GM23248 (cell line): Measurements from ENCODE around the gene GCA. TPM values are rescaled to one million over a fixed set of nuclear protein-coding genes. Genes with fewer than 3 reads are reported as not detected.

Experiments used
- DNase-seq: peaks from one replicate; pipeline ENCODE4 v3.0.0-alpha.2; 2015
- H2AFZ ChIP-seq: fragments of 200-600 bp; sonication (generic); 2 replicates; pipeline ENCODE4 v1.6.1; 2016; ENCODE audit warnings: antibody characterized with exemption
- H3F3A ChIP-seq: fragments of 200-600 bp; sonication (generic); 2 replicates; pipeline ENCODE4 v1.6.1; 2016; ENCODE audit warnings: mild to moderate bottlenecking, antibody characterized with exemption, mixed run types; ENCODE audit not compliant: insufficient read depth
- H3K27ac ChIP-seq: fragments of 200-600 bp; sonication (generic); 2 replicates; pipeline ENCODE4 v1.5.1; 2016; ENCODE audit warnings: mild to moderate bottlenecking
- H3K27me3 ChIP-seq: fragments of 200-600 bp; sonication (generic); replicated peaks from 2 replicates; pipeline ENCODE4 v1.6.1; 2016; ENCODE audit warnings: mild to moderate bottlenecking; ENCODE audit not compliant: insufficient read depth
- H3K36me3 ChIP-seq: fragments of 200-600 bp; sonication (generic); 2 replicates; pipeline ENCODE4 v1.6.1; 2016; ENCODE audit warnings: low read depth, mild to moderate bottlenecking
- H3K4me1 ChIP-seq: fragments of 200-600 bp; sonication (generic); 2 replicates; pipeline ENCODE4 v1.6.1; 2016; ENCODE audit warnings: mild to moderate bottlenecking; ENCODE audit not compliant: insufficient read depth
- H3K4me2 ChIP-seq: fragments of 200-600 bp; sonication (generic); one replicate; pipeline ENCODE4 v1.6.1; 2016; ENCODE audit warnings: mild to moderate bottlenecking; ENCODE audit not compliant: unreplicated experiment
- H3K4me3 ChIP-seq: fragments of 200-600 bp; sonication (generic); 2 replicates; pipeline ENCODE4 v1.5.1; 2016; ENCODE audit warnings: mild to moderate bottlenecking
- H3K79me2 ChIP-seq: fragments of 200-600 bp; sonication (generic); 2 replicates; pipeline ENCODE4 v1.6.1; 2016; ENCODE audit warnings: mild to moderate bottlenecking; ENCODE audit not compliant: insufficient read depth
- H3K9ac ChIP-seq: fragments of 200-600 bp; sonication (generic); 2 replicates; pipeline ENCODE4 v1.6.1; 2016; ENCODE audit warnings: mild to moderate bottlenecking
- H3K9me2 ChIP-seq: fragments of 200-600 bp; sonication (generic); 2 replicates; pipeline ENCODE4 v1.6.1; 2016; ENCODE audit warnings: mixed run types, mild to moderate bottlenecking, moderate library complexity; ENCODE audit not compliant: insufficient read depth
- H3K9me3 ChIP-seq: fragments of 200-600 bp; sonication (generic); one replicate; pipeline ENCODE4 v1.6.1; 2017; ENCODE audit warnings: low read depth
- H4K20me1 ChIP-seq: fragments of 200-600 bp; sonication (generic); 2 replicates; pipeline ENCODE4 v1.6.0; 2016; ENCODE audit not compliant: insufficient read depth
- EZH2 ChIP-seq: fragments of 200-600 bp; sonication (generic); IDR thresholded peaks from 2 replicates; pipeline ENCODE4 v1.6.1; 2018; ENCODE audit warnings: antibody characterized with exemption, mild to moderate bottlenecking; ENCODE audit not compliant: insufficient read depth, poor library complexity, severe bottlenecking
- EZH2phosphoT487 ChIP-seq: fragments of 200-600 bp; sonication (generic); IDR thresholded peaks from 2 replicates; pipeline ENCODE4 v1.6.1; 2018; ENCODE audit warnings: antibody characterized with exemption, moderate library complexity, mild to moderate bottlenecking, low read depth; ENCODE audit not compliant: insufficient read depth
- WGBS, 2 experiments: methylation state at CpG; one replicate each; pipeline ENCODE4 v1.1.6; 2015 to 2017; ENCODE audit warnings: low lambda C conversion rate in 2 of 2, low coverage in 1 of 2; ENCODE audit errors: missing lambda C conversion rate in 2 of 2; 5-methylcytosine and 5-hydroxymethylcytosine counted together
- in situ Hi-C: fragments of 300-500 bp; cut with MboI; formaldehyde crosslinking; loops from 2 replicates; pipeline ENCODE4 v1.15.0; 2020
- polyA plus RNA-seq: library from polyadenylated mRNA; unstranded; fragments of >200 nt; fragmentation: Nextera tagmentation; extraction: Ambion mirVana; gene quantifications from 2 replicates; pipeline ENCODE4 v1.2.1, GENCODE V29; 2016
- total RNA-seq: library from RNA; depleted of rRNA; stranded (reverse); fragments of >200 nt; shearing (Covaris generic); gene quantifications from 2 replicates; pipeline ENCODE4 v1.2.3, GENCODE V29; 2014

Gene GCA
- total and polyA plus RNA-seq, 2 experiments from 2014 or later, result 1.6 TPM

DNA sequence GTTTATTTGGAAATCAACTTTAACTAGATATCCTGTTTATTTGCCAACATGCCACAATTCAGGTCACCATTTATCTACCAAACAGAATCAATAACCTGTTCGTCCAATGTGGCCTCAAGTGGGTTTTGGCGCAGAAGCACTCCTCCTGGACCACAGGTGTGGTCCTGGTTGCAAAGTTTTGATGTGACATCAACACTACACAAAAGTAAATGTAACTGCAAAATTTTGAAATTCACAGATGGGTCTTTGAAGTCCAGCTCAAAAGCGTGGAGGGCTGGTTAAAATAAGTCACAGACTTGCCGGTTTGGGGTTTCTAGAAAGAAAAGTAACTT, 474 bp upstream of the GCA start:
- DNase-seq, result no peak
- Histone ChIP-seq H3F3A (no peaks in the 10 kb centered on the region), H3K9me3 (no peaks in the 10 kb centered on the region), H3K36me3 (no peaks in the 10 kb centered on the region), H3K27ac (no peak overlapping the region), H3K4me1 (no peaks in the 10 kb centered on the region), H2AFZ (peak overlapping the region; percentile 92), H3K79me2 (no peaks in the 10 kb centered on the region), H3K4me2 (peak overlapping the region; percentile 71), H3K9me2 (no peaks in the 10 kb centered on the region), H3K27me3 (0 out of 2 replicates have a peak, but pooled peaks cover 9% of the 10 kb centered on the region), H3K9ac (no peak overlapping the region), H3K4me3 (peak overlapping the region; percentile 83), H4K20me1 (no peaks in the 10 kb centered on the region)
- WGBS, 2 experiments, result 33 to 47% methylated on average over 4 of the region's 4 CpGs
- no peak for TF ChIP-seq EZH2phosphoT487
- TF ChIP-seq EZH2, result no peak
- in situ Hi-C loops, result no loop called here

DNA sequence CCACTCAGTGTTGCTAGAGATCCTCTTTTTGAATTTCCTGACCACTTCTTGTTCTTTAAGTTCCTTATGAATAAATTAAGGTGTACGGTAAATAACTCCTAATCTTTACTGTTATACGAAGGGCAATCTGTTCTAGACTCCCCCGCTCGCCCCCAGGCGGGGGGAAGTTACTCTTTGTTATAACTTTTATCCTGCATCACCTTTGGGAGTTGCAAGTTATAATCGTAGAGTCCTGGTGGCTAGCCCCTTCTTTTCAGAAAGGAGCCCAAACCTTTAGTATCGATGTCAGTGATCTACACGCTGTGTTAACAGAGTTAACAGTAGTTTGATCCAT, 652 bp downstream of the GCA start:
- WGBS, 2 experiments, result 1 to 3% methylated on average over 8 of the region's 8 CpGs
- 0 out of 2 replicates have a peak, but pooled peaks cover 9% of the 10 kb centered on the region for H3K27me3 ChIP-seq
- H3K27ac ChIP-seq, result no peak overlapping the region

DNA sequence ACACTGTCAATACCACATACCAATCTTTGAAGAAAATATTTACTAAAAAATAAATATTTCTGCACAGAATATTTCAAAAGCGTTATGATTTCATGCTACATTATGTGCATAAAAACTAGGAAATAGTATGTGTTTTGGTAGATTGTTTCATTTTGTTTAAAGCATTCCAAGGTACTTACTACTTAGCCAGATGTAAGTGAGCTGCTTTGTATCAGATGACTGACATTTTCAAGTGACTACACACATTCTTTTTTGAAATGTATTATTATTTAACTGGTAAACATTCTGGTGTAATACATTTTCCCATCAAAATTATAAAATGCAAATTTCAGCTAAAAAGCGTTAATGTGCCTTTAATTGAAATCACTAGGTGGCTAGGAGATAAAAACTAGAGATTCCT, 21.5 kb downstream of the GCA start:
- Histone ChIP-seq H3K9ac (no peak overlapping the region), H2AFZ (no peak overlapping the region), H3K9me3 (no peaks in the 10 kb centered on the region), H3K9me2 (no peaks in the 10 kb centered on the region), H3K36me3 (no peaks in the 10 kb centered on the region), H3K27me3 (no peaks in the 10 kb centered on the region), H3K79me2 (no peaks in the 10 kb centered on the region), H3F3A (no peaks in the 10 kb centered on the region), H3K27ac (no peak overlapping the region), H4K20me1 (no peaks in the 10 kb centered on the region), H3K4me2 (no peak overlapping the region), H3K4me1 (no peaks in the 10 kb centered on the region), H3K4me3 (no peak overlapping the region)
- in situ Hi-C loops, result no loop called here
- WGBS, 2 experiments, result 82 to 83% methylated on average over 2 of the region's 2 CpGs
- TF ChIP-seq EZH2phosphoT487 (no peak), EZH2 (no peak)
- no peak for DNase-seq

More for the DNA sequence above, 652 bp downstream of the GCA start:
- H3K4me2 ChIP-seq, result peak overlapping the region; percentile 71
- peak overlapping the region; percentile 92 for H2AFZ ChIP-seq
- H3K36me3 ChIP-seq, result no peaks in the 10 kb centered on the region
- TF ChIP-seq EZH2phosphoT487 (no peak), EZH2 (no peak)
- H3K9me3 ChIP-seq, result no peaks in the 10 kb centered on the region
- in situ Hi-C loops, result no loop called here
- H3K9ac ChIP-seq, result peak overlapping the region; percentile 31; the same call in 1 of the 2 replicates
- no peaks in the 10 kb centered on the region for H3K9me2 ChIP-seq
- peak; percentile 2 for DNase-seq
- H4K20me1 ChIP-seq, result no peaks in the 10 kb centered on the region
- no peaks in the 10 kb centered on the region for H3F3A ChIP-seq
- H3K4me1 ChIP-seq, result no peaks in the 10 kb centered on the region
- peak overlapping the region; percentile 83 for H3K4me3 ChIP-seq
- H3K79me2 ChIP-seq, result no peaks in the 10 kb centered on the region

DNA sequence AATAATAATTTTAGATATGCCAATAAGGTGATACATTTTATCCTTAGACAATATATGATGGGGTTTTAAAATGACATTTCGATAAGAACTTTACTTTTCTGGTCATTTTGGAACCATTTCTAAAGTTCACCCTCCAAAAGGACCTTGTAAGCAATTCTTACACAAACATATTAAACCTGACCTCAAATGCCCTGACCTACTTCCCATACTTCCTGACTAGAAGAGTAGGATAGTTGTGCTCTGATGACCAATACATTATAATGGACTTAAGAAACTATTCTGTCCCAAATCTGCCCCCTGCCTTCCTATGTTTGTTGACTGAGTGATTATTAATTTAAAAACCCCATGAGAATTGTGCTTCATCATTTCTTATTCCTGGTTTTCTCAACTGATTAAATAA, 24.6 kb downstream of the GCA start:
- H3K4me1 ChIP-seq, result no peaks in the 10 kb centered on the region
- no peaks in the 10 kb centered on the region for H3K79me2 ChIP-seq
- no peaks in the 10 kb centered on the region for H3K27me3 ChIP-seq
- no peak overlapping the region for H3K9ac ChIP-seq
- H3K4me3 ChIP-seq, result no peak overlapping the region
- H3K4me2 ChIP-seq, result no peak overlapping the region
- H4K20me1 ChIP-seq, result no peaks in the 10 kb centered on the region
- in situ Hi-C loops, result no loop called here
- no peak for DNase-seq
- 54 to 67% methylated on average over 1 of the region's 1 CpG for WGBS, 2 experiments
- H3K9me3 ChIP-seq, result no peaks in the 10 kb centered on the region
- TF ChIP-seq EZH2 (no peak), EZH2phosphoT487 (no peak)
- H3F3A ChIP-seq, result no peaks in the 10 kb centered on the region
- H3K9me2 ChIP-seq, result no peaks in the 10 kb centered on the region
- no peak overlapping the region for H3K27ac ChIP-seq
- H3K36me3 ChIP-seq, result no peaks in the 10 kb centered on the region
- H2AFZ ChIP-seq, result no peak overlapping the region

DNA sequence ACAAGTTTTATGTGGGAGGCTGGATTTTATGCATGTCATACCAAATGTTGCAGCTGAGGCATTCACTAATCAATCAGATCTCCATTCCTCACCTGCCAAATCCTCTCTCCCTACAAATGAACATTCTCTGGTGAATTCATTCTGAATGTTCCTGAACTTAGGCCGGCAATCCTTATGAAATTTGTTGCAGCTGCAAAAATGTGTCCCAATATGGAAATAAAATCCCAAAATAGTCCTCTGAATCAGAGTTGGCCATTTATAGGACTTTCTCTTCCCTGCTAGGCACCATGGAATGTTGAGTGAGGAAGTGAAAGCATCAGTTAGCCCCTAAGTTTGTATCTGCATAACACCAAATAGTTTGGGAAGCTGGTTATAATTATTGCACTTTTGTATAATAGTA, 25.6 kb downstream of the GCA start:
- TF ChIP-seq EZH2 (no peak), EZH2phosphoT487 (no peak)
- H3K9me2 ChIP-seq, result no peaks in the 10 kb centered on the region
- no peak overlapping the region for H3K27ac ChIP-seq
- H3K27me3 ChIP-seq, result no peaks in the 10 kb centered on the region
- H4K20me1 ChIP-seq, result no peaks in the 10 kb centered on the region
- no peaks in the 10 kb centered on the region for H3K9me3 ChIP-seq
- H3K4me1 ChIP-seq, result no peaks in the 10 kb centered on the region
- H3K4me3 ChIP-seq, result no peak overlapping the region
- H3F3A ChIP-seq, result no peaks in the 10 kb centered on the region
- 0 to 9% methylated on average over 1 of the region's 1 CpG for WGBS, 2 experiments
- H3K4me2 ChIP-seq, result no peak overlapping the region
- H3K36me3 ChIP-seq, result no peaks in the 10 kb centered on the region
- no peak for DNase-seq
- no peaks in the 10 kb centered on the region for H3K79me2 ChIP-seq
- H2AFZ ChIP-seq, result no peak overlapping the region
- in situ Hi-C loops, result no loop called here
- H3K9ac ChIP-seq, result no peak overlapping the region
